HEK293T (cell line): ENCODE results near the gene NUTM1.

ENCODE experiments used
- ARNT ChIP-seq: fragments of 450-650 bp; IDR thresholded peaks from 2 replicates; pipeline ENCODE4 v1.6.1; 2017; ENCODE audit warnings: mild to moderate bottlenecking
- BHLHE40 ChIP-seq: fragments of 450-650 bp; IDR thresholded peaks from 2 replicates; pipeline ENCODE4 v1.6.1; 2016; ENCODE audit warnings: mild to moderate bottlenecking, moderate library complexity, borderline replicate concordance
- CTBP1 ChIP-seq: fragments of 450-650 bp; IDR thresholded peaks from 2 replicates; pipeline ENCODE4 v1.6.1; 2016; ENCODE audit warnings: borderline replicate concordance
- FOXA1 ChIP-seq: fragments of 450-650 bp; IDR thresholded peaks from 2 replicates; pipeline ENCODE4 v1.6.1; 2016; ENCODE audit warnings: mild to moderate bottlenecking
- FOXK2 ChIP-seq: fragments of 450-650 bp; IDR thresholded peaks from 2 replicates; pipeline ENCODE4 v1.6.1; 2016; ENCODE audit warnings: mild to moderate bottlenecking
- FOXM1 ChIP-seq: fragments of 450-650 bp; IDR thresholded peaks from 2 replicates; pipeline ENCODE4 v1.6.1; 2017; ENCODE audit warnings: mild to moderate bottlenecking, borderline replicate concordance
- LEF1 ChIP-seq: fragments of 450-650 bp; IDR thresholded peaks from 2 replicates; pipeline ENCODE4 v1.6.1; 2017; ENCODE audit warnings: mild to moderate bottlenecking, borderline replicate concordance
- NFRKB ChIP-seq: fragments of 450-650 bp; IDR thresholded peaks from 2 replicates; pipeline ENCODE4 v1.6.1; 2016; ENCODE audit warnings: mild to moderate bottlenecking, moderate library complexity
- SP1 ChIP-seq: fragments of 450-650 bp; IDR thresholded peaks from 2 replicates; pipeline ENCODE4 v1.6.1; 2017

DNA sequence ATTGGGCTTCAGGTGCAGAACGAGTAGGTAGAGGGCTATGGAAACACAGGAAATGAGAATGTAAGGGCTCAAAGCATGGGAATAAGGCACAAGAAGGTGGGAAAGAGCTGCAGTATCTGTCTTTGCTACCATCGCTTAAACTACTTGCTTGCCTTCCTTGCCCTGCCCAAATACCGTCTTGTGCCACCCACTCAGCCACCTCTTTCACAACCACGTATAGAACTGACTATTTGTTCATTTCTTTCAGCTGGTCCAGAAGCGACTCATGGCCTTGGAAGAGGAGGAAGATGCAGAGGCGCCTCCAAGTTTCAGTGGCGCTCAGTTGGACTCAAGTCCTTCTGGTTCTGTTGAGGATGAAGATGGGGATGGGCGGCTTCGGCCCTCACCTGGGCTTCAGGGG lies 12.1 kb downstream of the NUTM1 start:
- TF ChIP-seq FOXA1 (no peak), SP1 (no peak), ARNT (no peak), BHLHE40 (no peak), FOXK2 (no peak), CTBP1 (no peak), NFRKB (no peak), LEF1 (no peak), FOXM1 (no peak)
